ENCODE results near the gene LST1. TPM values are rescaled to one million over a fixed set of nuclear protein-coding genes. Genes with fewer than 3 reads are reported as not detected.

LST1 gene
- total RNA-seq, 1 donor from 2014 or later, result 68.1 TPM

- Histone ChIP-seq H3K9me3 (no peaks in the 10 kb centered on the region), H3K4me3 (no peak overlapping the region), H3K27ac (no peak overlapping the region), H3K4me1 (peaks cover 4% of the 10 kb centered on the region), H3K36me3 (no peaks in the 10 kb centered on the region), H3K27me3 (no peaks in the 10 kb centered on the region)
- peak; percentile 48 for ATAC-seq
- no peak for TF ChIP-seq CTCF (IDR thresholded peaks at IDR 0.05)
- intact Hi-C loops (cut with DNase I), result no loop called here
- no peak for DNase-seq
Measured at GRCh38 chr6:31567531-31568370, 18.3 kb upstream of the LST1 start.

GRCh38 chr6:31568537-31568961, 17.5 kb upstream of the LST1 start:
- H3K36me3 ChIP-seq, result no peaks in the 10 kb centered on the region
- intact Hi-C loops (cut with DNase I), result no loop called here
- H3K27me3 ChIP-seq, result no peaks in the 10 kb centered on the region
- no peak overlapping the region for H3K4me3 ChIP-seq
- H3K9me3 ChIP-seq, result no peaks in the 10 kb centered on the region
- peak; percentile 86 for ATAC-seq
- TF ChIP-seq CTCF (IDR thresholded peaks at IDR 0.05), result no peak
- H3K4me1 ChIP-seq, result peaks cover 4% of the 10 kb centered on the region
- DNase-seq, result no peak
- no peak overlapping the region for H3K27ac ChIP-seq

- no peak for DNase-seq
Measured at GRCh38 chr6:31569861-31570536, 16.1 kb upstream of the LST1 start.

GRCh38 chr6:31572041-31572911, 13.8 kb upstream of the LST1 start, which contains the start of gene LTA:
TSS of gene LTA (plus strand) at chr6:31572289. CDS start at chr6:31572743, 454 bp downstream.
- no peak within 1 kb of the TSS for H3K27ac ChIP-seq
- TF ChIP-seq CTCF (IDR thresholded peaks at IDR 0.05), result no peak
- peaks cover 4% of the 10 kb centered on the region for H3K4me1 ChIP-seq
- DNase-seq (no peak), ATAC-seq (no peak)
- intact Hi-C loops (cut with DNase I), result no loop called here
- no peaks in the 10 kb centered on the region for H3K27me3 ChIP-seq
- peak within 1 kb of the TSS; percentile 26 for H3K4me3 ChIP-seq
- H3K36me3 ChIP-seq, result no peaks in the 10 kb centered on the region
- H3K9me3 ChIP-seq, result no peaks in the 10 kb centered on the region

More at GRCh38 chr6:31569861-31570536, 16.1 kb upstream of the LST1 start:
- Histone ChIP-seq H3K9me3 (no peaks in the 10 kb centered on the region), H3K27ac (no peak overlapping the region), H3K36me3 (no peaks in the 10 kb centered on the region), H3K4me1 (peaks cover 4% of the 10 kb centered on the region), H3K4me3 (no peak overlapping the region), H3K27me3 (no peaks in the 10 kb centered on the region)
- intact Hi-C loops (cut with DNase I), result no loop called here
- no peak for ATAC-seq
- TF ChIP-seq CTCF (IDR thresholded peaks at IDR 0.05), result no peak

All from upper lobe of right lung (tissue), 1 donor.